C1 segment of cervical spinal cord (tissue), 14 donors: Measurements from ENCODE around the gene SFT2D3.

Experiments
- DNase-seq, 14 donors: peaks; one replicate each; lab custom pipeline; 2025; lab: John Stamatoyannopoulos, UW

The SFT2D3 gene

GRCh38 chr2:127706215-127706990 lies 5.1 kb downstream of the SFT2D3 start:
- DNase-seq, result no peak

- peak in 4 of 14 donors; percentile 8 to 27 (median 19) for DNase-seq
Measured at GRCh38 chr2:127707890-127708648, 6.8 kb downstream of the SFT2D3 start.

- DNase-seq, result no peak
Measured at GRCh38 chr2:127709336-127709735, 8.0 kb downstream of the SFT2D3 start.

- DNase-seq, result no peak
Measured at GRCh38 chr2:127712999-127713398, 11.7 kb downstream of the SFT2D3 start.

- DNase-seq, result no peak
Measured at GRCh38 chr2:127713562-127713961, 12.3 kb downstream of the SFT2D3 start.

- DNase-seq, result no peak
Measured at GRCh38 chr2:127715778-127716449, 14.6 kb downstream of the SFT2D3 start.

GRCh38 chr2:127718271-127718670 lies 17.0 kb downstream of the SFT2D3 start:
- DNase-seq, result no peak

GRCh38 chr2:127719301-127720218 lies 18.3 kb downstream of the SFT2D3 start:
- DNase-seq, result no peak

DNA sequence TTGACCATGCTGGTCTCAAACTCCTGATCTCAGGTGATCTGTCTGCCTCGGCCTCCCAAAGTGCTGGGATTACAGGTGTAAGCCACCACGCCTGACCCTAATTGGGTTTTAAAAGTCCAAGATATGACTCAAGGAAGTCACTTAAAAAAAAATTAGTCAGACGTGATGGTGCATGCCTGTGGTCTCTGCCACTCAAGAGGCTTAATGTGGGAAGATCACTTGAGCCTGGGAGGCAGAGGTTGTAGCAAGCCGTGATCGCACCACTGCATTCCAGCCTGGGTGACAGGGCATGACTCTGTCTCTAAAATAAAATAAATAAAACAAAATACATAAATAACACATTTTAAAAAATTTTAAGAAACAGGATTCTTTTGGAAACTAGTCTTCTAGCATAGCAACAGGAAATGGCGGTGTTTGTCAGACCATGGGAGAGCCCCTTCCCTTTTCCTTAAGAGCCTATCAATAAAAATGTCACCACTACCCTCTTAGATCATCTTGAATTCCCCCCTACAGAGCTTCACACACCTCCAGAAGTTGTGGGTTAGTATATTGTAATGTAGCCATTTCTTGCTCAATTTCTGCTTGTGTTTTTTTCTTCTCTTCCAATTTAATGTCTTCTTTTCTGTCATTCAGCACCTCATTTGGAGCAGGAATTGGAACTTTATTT lies 20.1 kb downstream of the SFT2D3 start:
- DNase-seq, result no peak

GRCh38 chr2:127721978-127722355 lies 20.7 kb downstream of the SFT2D3 start:
- no peak for DNase-seq

GRCh38 chr2:127722807-127723206 lies 21.5 kb downstream of the SFT2D3 start:
- no peak for DNase-seq

DNA sequence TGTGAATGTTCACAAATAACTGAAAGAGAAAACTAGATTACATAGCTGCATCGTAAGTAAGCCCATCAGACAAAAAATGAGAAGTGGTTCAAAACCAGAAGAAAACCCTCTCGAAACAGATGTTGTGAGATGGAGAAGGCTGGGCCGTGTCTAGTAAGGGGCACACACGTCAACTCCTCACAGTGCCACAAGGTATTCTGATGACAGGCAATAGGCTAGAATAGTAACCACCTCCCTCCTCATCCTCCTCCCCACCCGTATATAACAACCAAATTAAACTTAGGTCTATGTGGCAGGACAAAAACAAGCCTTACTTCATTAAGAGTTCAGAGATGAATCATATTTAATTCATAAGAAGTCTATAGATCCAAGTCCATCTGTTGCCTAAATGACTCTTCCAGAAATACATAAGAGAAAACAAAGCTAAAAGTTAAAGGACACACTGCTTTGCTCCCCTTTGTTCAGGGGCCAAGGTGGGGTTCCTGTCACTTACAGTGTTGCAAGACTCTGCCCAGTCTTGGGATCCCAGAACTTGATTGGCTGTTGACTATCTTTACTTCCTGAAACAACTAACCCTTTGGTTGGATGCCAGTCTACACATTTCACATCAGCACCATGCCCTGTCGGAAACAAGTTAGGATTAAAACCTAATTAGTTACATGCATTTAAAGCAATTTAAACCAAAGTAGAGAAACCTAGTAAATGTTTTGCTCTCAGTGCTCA lies 25.0 kb downstream of the SFT2D3 start:
- no peak for DNase-seq

DNA sequence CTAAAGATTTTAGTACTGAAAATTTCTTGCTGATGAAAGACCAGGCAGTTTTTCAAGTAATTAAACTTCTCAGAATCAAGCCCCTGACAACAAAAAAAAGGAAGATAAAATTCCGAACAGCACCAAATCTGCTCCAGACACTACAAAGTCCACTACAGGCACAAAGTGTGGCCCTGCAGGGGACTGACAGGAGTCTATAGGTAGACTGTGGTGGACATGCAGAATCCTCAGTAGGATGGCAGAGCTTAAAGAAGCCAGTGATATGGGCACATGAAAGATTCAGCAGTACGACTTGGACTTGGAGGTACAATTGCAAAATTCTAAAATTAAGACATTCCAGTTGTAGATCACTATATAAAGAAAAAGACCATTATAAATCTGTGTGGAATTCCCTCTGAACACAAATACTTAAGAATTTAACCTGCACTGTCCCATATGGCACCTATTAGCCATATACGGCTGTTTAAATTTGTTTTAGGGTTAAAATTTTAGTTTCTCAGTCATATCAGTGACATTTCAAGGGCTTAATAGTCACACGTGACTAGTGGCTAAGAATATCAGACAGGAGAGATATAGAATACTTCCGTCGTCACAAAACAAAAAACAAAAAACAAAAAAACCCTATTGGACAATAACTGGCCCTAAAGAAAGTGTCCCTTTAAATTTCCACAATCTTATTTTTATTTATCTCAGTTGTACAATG lies 32.0 kb downstream of the SFT2D3 start:
- DNase-seq, result no peak

GRCh38 chr2:127733816-127734537 lies 32.7 kb downstream of the SFT2D3 start:
- DNase-seq, result no peak

DNA sequence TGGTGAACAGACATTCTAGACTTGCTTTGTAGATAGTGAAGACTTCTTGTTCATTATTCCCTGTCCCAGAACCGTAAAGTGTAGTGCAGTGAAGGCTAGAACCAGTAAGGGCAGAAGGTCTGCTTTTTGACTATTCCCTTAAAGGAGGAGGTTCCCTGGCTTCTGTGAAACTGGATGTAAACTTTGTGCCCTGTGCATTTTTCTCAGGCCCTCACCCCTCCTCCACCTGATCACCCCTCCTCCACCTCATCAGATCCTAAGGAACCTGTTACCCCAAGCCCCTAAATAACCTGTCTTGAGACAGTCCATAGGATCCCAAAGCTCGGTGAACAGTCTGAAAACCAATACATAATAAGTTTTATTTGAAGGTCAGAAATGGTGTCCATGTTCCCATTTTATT lies 33.7 kb downstream of the SFT2D3 start:
- no peak for DNase-seq

DNA sequence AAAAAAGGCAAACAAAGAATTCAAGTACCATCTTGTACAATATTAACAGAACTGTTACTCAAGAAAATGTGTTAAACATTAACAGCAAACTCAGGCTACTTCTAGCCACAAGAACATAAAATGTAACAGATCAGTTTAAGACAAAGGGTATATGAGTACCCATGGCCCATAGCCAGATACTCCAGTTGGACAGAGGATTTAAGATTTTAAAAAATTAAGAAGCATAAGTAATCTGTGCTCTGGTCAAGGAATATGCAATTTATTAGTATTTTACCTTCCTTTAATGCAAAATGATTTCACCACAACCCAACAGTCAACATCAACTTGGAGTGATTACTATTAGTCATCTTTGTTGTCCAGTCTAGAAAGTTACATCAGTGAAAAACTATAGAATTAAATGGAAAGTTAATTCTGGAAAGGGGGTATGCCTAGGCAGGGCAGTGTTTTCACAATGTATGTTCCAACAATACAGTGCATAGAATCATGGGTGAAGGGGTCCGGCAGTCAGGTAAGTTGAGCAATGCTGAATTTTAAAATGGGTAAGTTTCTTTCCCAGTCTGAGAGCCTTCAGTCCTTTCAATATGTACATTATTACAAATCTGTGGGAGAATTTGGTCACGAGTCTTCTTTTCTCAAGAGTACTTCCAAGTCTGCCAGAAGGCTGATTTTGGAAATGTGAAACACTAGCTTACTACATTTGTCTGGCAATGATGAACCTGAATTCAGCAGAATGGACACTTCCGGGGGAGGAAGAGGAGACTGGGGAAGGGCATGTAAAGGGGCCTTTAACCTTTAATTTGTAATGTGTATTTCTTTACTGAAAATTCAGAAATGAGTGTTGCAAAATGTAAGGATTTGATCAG lies 34.5 kb downstream of the SFT2D3 start:
- no peak for DNase-seq

- DNase-seq, result no peak
Measured at GRCh38 chr2:127737892-127738291, 36.6 kb downstream of the SFT2D3 start.

GRCh38 chr2:127739800-127740199 lies 38.5 kb downstream of the SFT2D3 start:
- DNase-seq, result no peak
